ENCODE results near the gene LTBP3. TPM values are rescaled to one million over a fixed set of nuclear protein-coding genes. Genes with fewer than 3 reads are reported as not detected.

LTBP3 gene
- total RNA-seq, 1 donor from 2014 or later: 96.9 TPM

DNA sequence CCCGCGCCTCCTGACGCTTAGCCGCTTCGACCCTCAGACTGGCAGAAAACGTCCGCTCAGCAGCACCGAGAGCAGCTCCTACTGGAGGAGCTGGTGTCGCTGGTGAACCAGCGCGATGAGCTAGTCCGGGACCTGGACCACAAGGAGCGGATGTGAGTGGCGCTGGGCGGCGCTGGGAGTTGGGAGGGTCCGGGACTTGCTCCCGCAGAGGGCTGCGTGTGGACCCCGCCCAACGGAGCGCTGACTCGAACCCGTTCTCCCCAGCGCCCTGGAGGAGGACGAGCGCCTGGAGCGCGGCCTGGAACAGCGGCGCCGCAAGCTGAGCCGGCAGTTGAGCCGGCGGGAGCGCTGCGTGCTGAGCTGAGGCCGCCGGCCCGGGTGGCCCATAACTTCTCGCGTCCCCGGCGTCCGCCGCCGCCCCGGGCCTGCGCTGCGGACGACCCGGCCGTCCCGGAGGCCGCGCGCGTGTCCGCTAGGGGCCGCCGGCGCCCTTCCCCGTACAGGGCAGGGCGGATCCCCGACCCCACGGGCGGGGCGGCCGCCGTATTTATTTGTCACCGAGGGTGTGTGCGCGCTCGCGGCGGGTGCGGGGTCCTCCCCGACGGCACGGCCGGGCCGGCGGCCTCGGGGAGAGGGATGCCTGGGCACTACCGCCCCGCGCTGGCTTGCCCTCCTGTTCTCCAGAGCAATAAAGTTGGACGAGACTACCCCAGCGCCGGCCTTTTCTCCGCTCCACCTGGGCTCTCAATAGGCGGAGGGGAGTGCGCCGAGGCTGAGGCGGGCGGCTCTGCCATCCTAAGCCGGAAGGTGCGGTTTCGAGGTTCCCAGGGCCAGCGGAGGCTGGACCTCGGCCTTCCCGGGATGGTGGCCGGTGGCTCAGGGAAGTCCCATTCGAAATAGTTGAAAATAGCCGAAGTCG lies 34.0 kb upstream of the LTBP3 start:
- H3K27ac Mint-ChIP-seq: no peak overlapping the region
- H3K9me3 Mint-ChIP-seq: no peaks in the 10 kb centered on the region
- DNase-seq: no peak
- peaks cover 40% of the 10 kb centered on the region for H3K36me3 Mint-ChIP-seq (ENCODE audit: low read depth)
- peaks cover 34% of the 10 kb centered on the region for H3K4me1 Mint-ChIP-seq
- H3K27me3 Mint-ChIP-seq: no peaks in the 10 kb centered on the region
- intact Hi-C loops (cut with micrococcal nuclease): no loop called here
- H3K4me3 Mint-ChIP-seq: no peak overlapping the region

DNA sequence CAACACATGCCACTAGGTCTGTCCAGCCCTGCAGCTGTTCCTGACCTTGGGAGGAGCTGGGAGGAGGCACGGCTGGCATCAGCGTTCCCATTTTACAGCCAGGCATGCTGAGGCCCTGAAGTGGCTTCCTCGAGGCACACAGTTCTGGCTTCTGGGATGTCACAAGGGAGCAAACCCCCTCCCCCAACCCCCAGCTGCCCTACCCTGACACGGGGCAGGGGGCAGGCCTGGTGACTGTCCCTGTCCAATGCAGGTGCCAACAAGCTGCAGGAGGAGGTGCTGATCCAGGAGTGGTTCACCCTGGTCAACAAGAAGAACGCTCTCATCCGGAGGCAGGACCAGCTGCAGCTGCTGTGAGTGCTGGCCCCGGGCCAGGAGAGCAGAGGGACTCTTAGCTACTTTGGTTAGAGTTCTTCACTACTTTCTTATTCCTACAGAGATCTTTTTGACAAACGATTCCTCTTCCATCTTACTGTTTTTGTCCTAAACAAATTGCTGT lies 32.1 kb upstream of the LTBP3 start:
- Mint-ChIP-seq H3K27me3 (no peaks in the 10 kb centered on the region), H3K9me3 (no peaks in the 10 kb centered on the region), H3K36me3 (ENCODE audit: low read depth) (peaks cover 46% of the 10 kb centered on the region), H3K27ac (peak overlapping the region; percentile 55), H3K4me3 (no peak overlapping the region), H3K4me1 (peaks cover 39% of the 10 kb centered on the region)
- intact Hi-C loops (cut with micrococcal nuclease): no loop called here
- no peak for DNase-seq

DNA sequence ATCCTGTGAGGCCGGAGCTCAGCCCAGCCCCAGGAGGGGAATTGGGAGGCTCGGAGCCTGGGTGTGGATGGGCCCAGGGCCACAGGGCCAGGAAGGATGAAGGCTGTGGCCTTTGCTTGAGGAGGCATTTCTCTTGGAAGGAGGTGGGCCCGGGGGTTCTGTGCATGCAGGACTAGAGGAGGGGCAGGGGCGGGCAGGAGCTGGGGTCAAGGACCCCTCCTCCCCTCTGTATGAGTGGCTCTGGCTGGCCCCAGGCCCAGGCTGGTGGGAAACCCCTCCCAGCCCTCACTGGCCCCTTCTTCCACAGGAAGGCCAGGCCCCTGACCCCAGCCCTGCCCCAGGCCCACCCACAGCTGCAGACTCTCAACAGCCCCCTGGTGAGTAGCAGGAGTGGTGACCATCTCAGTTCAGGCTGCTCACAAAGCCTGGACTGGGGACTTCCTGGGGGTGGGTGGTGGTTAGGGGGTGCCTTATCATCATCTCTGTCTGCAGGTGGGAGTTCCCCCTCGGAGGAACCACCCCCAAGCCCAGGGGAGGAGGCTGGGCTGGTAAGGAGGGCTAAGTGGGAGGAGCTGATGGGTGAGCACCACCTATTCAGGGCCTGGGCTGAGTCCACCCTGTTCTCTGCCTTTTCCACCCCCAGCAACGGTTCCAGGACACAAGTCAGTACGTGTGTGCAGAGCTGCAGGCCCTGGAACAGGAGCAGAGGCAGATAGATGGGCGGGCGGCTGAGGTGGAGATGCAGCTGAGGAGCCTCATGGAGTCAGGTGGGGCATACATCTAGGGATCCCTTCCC lies 31.5 kb upstream of the LTBP3 start:
- Mint-ChIP-seq H3K9me3 (no peaks in the 10 kb centered on the region), H3K27ac (peak overlapping the region; percentile 93), H3K4me3 (no peak overlapping the region), H3K36me3 (ENCODE audit: low read depth) (peaks cover 46% of the 10 kb centered on the region), H3K4me1 (peaks cover 36% of the 10 kb centered on the region), H3K27me3 (no peaks in the 10 kb centered on the region)
- DNase-seq: peak; percentile 74
- intact Hi-C loops (cut with micrococcal nuclease): loop anchor here (2.0 kb wide), 1 partner anchor 25 kb away; the partner anchor contains the start of genes MAP3K11 and PCNX3

DNA sequence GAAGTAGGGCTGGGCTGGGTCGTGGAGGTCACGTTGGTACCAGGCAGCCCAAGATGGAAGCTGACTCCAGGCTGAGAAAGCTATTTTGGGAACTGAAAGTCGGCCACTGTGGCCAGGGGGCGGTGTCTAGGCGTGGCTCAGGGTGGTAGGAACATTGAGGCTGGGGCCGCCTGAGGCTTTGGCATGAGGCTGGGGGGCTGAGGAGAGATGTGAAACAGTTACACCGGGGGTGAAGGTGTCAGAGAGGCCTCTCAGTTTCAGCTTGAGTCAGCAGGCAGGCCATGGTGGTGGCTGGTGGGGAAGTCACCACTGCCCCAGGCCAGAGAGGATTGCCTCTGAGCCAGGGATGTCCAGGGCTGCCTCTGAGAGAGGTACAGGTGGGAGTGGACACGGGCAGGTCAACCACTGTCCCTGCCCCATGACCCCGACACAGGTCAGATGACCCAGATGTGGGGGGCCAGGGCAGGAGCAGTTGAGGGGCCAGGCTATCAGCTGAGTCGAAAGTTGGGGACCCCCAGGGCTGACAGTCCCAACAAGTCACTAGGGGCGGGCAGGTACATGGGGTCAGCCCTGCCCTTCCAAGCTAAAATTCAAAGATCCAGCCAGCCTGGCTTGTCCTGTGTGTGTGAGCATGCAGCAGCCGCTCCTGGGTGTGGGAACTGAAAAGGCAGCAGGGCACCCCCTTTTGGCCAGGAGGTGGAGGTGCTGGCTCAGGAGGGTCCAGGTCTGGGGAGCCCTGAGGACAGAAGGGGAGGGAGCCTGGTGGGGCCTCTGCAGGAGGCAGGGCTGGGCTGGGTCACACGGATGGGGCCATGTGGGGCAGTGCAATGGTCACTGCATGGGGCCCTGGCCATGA lies 30.3 kb upstream of the LTBP3 start:
- intact Hi-C loops (cut with micrococcal nuclease): loop anchor here (1.0 to 2.0 kb wide), 3 partner anchors 14 to 48 kb away; partner anchors contain the start of genes MAP3K11 and PCNX3
- Mint-ChIP-seq H3K36me3 (ENCODE audit: low read depth) (peaks cover 53% of the 10 kb centered on the region), H3K4me3 (peak overlapping the region; percentile 81), H3K9me3 (no peaks in the 10 kb centered on the region), H3K4me1 (peaks cover 36% of the 10 kb centered on the region), H3K27me3 (no peaks in the 10 kb centered on the region), H3K27ac (peak overlapping the region; percentile 93)
- DNase-seq: peak; percentile 92

DNA sequence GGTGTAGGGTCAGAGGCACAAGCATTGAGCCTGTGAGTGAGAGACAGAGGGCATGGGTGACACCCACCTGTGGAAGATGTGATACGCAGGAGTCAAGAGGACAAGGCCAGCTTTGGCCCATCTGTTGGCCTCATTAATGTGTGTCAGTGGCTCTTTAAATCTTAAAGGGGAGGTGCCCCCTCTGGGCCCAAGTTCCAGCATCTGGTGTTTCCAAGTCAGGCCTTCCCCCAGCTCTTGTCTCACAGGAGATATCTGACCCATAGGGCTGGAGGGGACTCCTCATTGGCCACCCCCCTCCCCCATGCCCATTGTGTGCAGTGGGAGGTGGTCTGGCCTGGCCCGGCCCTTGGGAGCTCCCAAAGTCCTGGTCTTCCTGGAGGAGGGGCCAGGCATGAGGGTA lies 28.5 kb upstream of the LTBP3 start:
- Mint-ChIP-seq H3K9me3 (no peaks in the 10 kb centered on the region), H3K27ac (peak overlapping the region; percentile 79), H3K36me3 (ENCODE audit: low read depth) (peaks cover 65% of the 10 kb centered on the region), H3K4me3 (peak overlapping the region; percentile 32), H3K4me1 (peaks cover 42% of the 10 kb centered on the region), H3K27me3 (no peaks in the 10 kb centered on the region)
- no peak for DNase-seq
- intact Hi-C loops (cut with micrococcal nuclease): no loop called here

DNA sequence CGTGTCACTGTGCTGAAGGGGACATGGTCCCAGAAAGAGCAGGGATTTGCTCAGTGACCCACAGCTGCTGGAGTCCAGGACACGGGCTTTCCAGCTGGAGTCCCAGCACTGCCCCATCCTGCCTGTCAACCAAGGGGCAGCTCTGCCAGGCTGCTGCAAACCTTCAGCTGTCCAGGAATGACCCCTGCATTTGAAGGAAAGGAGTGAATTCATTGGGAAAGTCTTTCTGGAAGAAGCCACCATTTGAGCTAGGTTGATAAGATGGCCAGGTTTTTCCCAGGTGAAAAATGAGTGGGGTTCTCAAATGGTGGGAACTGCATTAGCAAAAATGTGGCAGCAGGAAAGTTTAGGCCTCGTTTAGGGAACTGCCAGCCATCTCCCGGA lies 28.1 kb upstream of the LTBP3 start:
- no peaks in the 10 kb centered on the region for H3K27me3 Mint-ChIP-seq
- H3K36me3 Mint-ChIP-seq (ENCODE audit: low read depth): peaks cover 65% of the 10 kb centered on the region
- H3K4me3 Mint-ChIP-seq: peak overlapping the region; percentile 32
- peaks cover 42% of the 10 kb centered on the region for H3K4me1 Mint-ChIP-seq
- no peaks in the 10 kb centered on the region for H3K9me3 Mint-ChIP-seq
- peak overlapping the region; percentile 79 for H3K27ac Mint-ChIP-seq
- intact Hi-C loops (cut with micrococcal nuclease): no loop called here
- DNase-seq: no peak

DNA sequence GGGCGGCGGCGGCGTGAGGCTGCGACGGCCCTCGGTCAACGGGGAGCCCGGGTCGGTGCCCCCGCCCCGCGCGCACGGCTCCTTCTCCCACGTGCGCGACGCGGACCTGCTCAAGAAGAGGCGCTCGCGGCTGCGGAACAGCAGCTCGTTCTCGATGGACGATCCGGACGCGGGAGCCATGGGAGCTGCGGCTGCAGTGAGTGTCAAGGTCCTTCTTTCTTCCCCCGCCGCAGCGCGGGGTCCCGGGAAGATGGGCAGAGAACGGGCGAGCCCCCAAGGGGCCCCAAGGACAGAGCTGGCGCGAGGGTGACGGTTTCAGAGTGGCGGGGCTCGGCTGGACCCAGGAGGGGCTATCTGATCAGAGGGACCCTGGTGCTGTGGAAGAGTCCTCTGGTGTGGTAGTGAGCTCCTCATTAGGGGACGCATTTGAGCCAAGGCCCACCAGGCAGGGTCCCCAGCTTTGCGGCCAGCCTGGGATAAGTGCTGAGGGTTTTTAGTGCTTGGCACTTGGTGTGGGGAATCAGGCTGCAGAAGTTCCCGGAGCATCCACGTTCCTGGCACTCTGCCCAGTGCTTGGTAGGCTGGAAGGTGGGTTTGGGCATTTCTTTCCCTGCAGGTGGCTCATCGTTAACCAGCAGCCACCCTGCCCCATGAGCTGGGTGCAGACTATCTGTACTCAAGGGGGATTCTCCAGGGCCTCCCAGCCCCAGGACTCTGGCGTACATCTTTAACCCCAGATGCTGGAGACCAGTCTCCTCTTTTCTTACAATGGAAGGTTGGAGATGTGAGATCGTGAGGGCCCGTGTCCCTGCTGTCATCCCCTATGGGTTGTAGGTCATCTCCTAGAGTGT lies 27.5 kb upstream of the LTBP3 start:
- Mint-ChIP-seq H3K36me3 (ENCODE audit: low read depth) (peaks cover 66% of the 10 kb centered on the region), H3K4me1 (peaks cover 42% of the 10 kb centered on the region), H3K9me3 (no peaks in the 10 kb centered on the region), H3K27ac (peak overlapping the region; percentile 79), H3K27me3 (no peaks in the 10 kb centered on the region), H3K4me3 (peak overlapping the region; percentile 32)
- DNase-seq: no peak
- intact Hi-C loops (cut with micrococcal nuclease): no loop called here

DNA sequence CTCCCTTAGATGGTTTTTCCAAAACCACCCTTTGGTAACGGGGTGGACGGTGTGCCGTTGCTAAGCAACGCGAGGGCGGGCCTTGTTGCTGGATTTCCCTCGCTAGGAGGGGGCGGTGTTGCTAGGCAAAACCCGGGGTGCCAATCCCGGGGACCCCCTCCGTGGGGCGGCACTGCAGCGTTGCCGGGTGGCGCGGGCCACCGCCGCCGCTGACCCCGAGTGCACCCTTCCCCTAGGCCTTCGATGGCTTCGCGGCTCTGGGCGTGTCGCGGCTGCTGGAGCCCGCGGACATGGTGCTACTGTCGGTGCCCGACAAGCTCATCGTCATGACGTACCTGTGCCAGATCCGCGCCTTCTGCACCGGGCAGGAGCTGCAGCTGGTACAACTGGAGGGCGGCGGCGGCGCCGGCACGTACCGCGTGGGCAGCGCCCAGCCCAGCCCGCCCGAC lies 26.6 kb upstream of the LTBP3 start:
- DNase-seq: no peak
- Mint-ChIP-seq H3K4me1 (peaks cover 44% of the 10 kb centered on the region), H3K4me3 (no peak overlapping the region), H3K27ac (no peak overlapping the region), H3K36me3 (ENCODE audit: low read depth) (peaks cover 65% of the 10 kb centered on the region), H3K9me3 (no peaks in the 10 kb centered on the region), H3K27me3 (no peaks in the 10 kb centered on the region)
- intact Hi-C loops (cut with micrococcal nuclease): no loop called here

DNA sequence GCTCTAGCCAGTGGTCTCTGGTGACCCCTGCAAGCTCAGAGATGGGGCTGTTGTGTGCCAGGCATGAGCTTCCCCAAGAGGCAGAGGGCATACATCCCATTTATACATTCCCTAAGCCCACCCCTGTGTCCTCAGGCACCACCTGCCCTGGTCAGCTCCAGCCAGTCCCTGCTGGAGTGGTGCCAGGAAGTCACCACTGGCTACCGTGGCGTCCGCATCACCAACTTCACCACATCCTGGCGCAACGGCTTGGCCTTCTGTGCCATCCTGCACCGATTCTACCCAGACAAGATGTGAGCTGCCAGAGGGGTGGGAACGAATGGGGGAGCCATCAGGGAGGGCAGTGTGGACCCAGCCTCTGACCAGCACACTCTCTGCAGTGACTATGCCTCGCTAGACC lies 25.9 kb upstream of the LTBP3 start:
- H3K27ac Mint-ChIP-seq: peak overlapping the region; percentile 19
- peaks cover 67% of the 10 kb centered on the region for H3K36me3 Mint-ChIP-seq (ENCODE audit: low read depth)
- intact Hi-C loops (cut with micrococcal nuclease): no loop called here
- H3K9me3 Mint-ChIP-seq: no peaks in the 10 kb centered on the region
- no peak for DNase-seq
- peaks cover 41% of the 10 kb centered on the region for H3K4me1 Mint-ChIP-seq
- H3K27me3 Mint-ChIP-seq: no peaks in the 10 kb centered on the region
- peak overlapping the region; percentile 20 for H3K4me3 Mint-ChIP-seq

DNA sequence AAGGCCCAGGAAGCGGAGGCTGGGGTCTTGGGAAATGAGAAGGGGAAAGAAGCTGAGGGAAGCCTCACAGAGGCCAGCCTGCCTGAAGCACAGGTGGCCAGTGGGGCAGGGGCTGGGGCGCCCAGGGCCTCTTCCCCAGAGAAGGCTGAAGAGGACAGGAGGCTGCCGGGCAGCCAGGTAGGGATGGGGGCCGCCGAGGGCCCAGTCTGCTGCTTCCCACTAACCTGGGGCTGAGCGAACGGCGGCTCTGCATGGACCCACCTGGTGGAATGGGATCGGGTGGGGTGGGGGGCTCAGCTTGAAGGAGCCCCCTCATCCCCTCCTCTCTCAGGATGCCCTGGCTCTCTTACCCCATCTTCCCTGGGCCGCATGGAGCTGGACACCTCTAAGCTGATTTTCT lies 25.4 kb upstream of the LTBP3 start:
- intact Hi-C loops (cut with micrococcal nuclease): no loop called here
- Mint-ChIP-seq H3K9me3 (no peaks in the 10 kb centered on the region), H3K4me3 (no peak overlapping the region), H3K36me3 (ENCODE audit: low read depth) (peaks cover 67% of the 10 kb centered on the region), H3K27me3 (no peaks in the 10 kb centered on the region), H3K27ac (peak overlapping the region; percentile 73), H3K4me1 (peaks cover 38% of the 10 kb centered on the region)
- no peak for DNase-seq

DNA sequence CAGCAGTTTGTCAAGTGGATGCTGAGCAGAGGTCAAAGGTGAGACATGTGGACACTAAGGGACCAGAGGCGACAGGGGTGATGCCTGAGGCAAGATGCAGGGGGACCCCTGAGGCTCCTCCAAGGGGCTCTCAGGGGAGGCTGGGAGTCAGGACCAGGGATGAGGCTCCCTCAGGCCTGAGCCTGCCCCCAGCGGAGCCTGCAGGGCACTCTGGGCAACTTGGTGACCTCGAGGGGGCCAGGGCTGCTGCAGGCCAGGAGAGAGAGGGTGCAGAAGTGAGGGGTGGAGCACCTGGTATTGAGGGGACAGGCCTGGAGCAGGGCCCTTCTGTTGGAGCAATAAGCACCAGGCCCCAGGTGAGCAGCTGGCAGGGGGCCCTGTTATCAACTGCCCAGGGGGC lies 23.8 kb upstream of the LTBP3 start:
- no peak for DNase-seq
- Mint-ChIP-seq H3K27ac (peak overlapping the region; percentile 69), H3K4me1 (peaks cover 36% of the 10 kb centered on the region), H3K4me3 (no peak overlapping the region), H3K36me3 (ENCODE audit: low read depth) (peaks cover 63% of the 10 kb centered on the region), H3K9me3 (no peaks in the 10 kb centered on the region), H3K27me3 (no peaks in the 10 kb centered on the region)
- intact Hi-C loops (cut with micrococcal nuclease): no loop called here

DNA sequence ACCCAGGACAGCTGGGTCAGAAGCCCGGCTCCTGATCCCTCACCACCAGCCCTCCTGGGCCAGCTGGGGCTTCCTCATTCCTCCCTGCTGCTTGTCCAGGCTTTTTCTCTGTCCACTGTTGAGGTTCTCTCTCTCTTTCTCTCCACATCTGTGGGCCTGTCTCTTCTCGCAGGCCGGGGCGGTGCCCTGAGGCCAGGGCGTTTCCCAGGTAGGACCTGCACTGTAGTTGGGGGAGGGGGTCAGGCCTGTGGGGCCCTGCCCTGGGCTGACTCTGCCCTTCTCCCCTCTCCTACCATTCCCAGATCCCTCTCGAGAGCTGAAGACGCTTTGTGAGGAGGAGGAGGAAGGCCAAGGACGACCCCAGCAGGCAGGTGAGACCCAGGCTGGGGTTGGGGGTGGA lies 22.6 kb upstream of the LTBP3 start:
- Mint-ChIP-seq H3K27me3 (no peaks in the 10 kb centered on the region), H3K36me3 (ENCODE audit: low read depth) (peaks cover 57% of the 10 kb centered on the region), H3K9me3 (no peaks in the 10 kb centered on the region), H3K27ac (no peak overlapping the region), H3K4me3 (peak overlapping the region; percentile 28), H3K4me1 (peaks cover 32% of the 10 kb centered on the region)
- intact Hi-C loops (cut with micrococcal nuclease): no loop called here
- no peak for DNase-seq
